Peyer's patch (tissue), 4 donors: Measurements from ENCODE around the gene TMCC3.
"Not testable (repeated sequence)": the region's sequence is repeated elsewhere in the genome, so short reads cannot be mapped to it uniquely, and the experiment has no call there.

Experiments used
- POLR2A ChIP-seq, 2 donors: fragments of 450-650 bp; IDR thresholded peaks; one replicate each; pipeline ENCODE4 v1.5.1; 2017; ENCODE audit warnings: antibody characterized with exemption in 2 of 2, mild to moderate bottlenecking in 2 of 2, moderate library complexity in 2 of 2
- TF ChIP-seq, protein P1 (sequence below), 6 experiments: fragments of 450-650 bp in 4 of 6; fragments of 200-600 bp in 2 of 6; sonication (generic) in 1 of 6; IDR thresholded peaks; one replicate each; pipeline ENCODE4 v1.5.1; 2017 to 2019; ENCODE audit warnings: antibody characterized with exemption in 6 of 6, mild to moderate bottlenecking in 3 of 6, moderate library complexity in 1 of 6

DNA sequence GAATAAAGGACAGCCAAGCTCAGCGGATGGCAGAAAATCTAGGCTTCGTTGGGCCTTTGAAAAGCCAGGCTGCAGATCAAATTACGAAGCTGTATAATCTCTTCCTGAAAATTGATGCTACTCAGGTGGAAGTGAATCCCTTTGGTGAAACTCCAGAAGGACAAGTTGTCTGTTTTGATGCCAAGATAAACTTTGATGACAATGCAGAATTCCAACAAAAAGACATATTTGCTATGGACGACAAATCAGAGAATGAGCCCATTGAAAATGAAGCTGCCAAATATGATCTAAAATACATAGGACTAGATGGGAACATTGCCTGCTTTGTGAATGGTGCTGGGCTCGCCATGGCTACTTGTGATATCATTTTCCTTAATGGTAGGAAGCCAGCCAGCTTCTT lies 101.5 kb downstream of the TMCC3 start:
- TF ChIP-seq, protein P1, sequence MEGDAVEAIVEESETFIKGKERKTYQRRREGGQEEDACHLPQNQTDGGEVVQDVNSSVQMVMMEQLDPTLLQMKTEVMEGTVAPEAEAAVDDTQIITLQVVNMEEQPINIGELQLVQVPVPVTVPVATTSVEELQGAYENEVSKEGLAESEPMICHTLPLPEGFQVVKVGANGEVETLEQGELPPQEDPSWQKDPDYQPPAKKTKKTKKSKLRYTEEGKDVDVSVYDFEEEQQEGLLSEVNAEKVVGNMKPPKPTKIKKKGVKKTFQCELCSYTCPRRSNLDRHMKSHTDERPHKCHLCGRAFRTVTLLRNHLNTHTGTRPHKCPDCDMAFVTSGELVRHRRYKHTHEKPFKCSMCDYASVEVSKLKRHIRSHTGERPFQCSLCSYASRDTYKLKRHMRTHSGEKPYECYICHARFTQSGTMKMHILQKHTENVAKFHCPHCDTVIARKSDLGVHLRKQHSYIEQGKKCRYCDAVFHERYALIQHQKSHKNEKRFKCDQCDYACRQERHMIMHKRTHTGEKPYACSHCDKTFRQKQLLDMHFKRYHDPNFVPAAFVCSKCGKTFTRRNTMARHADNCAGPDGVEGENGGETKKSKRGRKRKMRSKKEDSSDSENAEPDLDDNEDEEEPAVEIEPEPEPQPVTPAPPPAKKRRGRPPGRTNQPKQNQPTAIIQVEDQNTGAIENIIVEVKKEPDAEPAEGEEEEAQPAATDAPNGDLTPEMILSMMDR (IDR thresholded peaks at IDR 0.05), result not testable (repeated sequence)
- not testable (repeated sequence) for TF ChIP-seq POLR2A (IDR thresholded peaks at IDR 0.05)
